Trophoblast cell (in vitro differentiated cells and primary cell): Measurements from ENCODE around the gene CCDC169.

Source experiments
- DNase-seq, 2 donors: peaks; one replicate each; pipeline ENCODE4 v3.0.0-alpha.2; 2016
- H2AFZ ChIP-seq: 2 replicates; pipeline ENCODE4 v1.6.1; 2013; ENCODE audit warnings: low read length, moderate library complexity, mild to moderate bottlenecking; ENCODE audit not compliant: insufficient read depth, poor library complexity
- H2AK5ac ChIP-seq: 2 replicates; pipeline ENCODE4 v1.6.1; 2013; ENCODE audit warnings: mild to moderate bottlenecking, low read length
- H2BK120ac ChIP-seq: 2 replicates; pipeline ENCODE4 v1.6.1; 2013; ENCODE audit warnings: low read length, mild to moderate bottlenecking, moderate library complexity; ENCODE audit not compliant: insufficient read depth, poor library complexity
- H2BK12ac ChIP-seq: 2 replicates; pipeline ENCODE4 v1.6.1; 2013; ENCODE audit warnings: mild to moderate bottlenecking, low read length, moderate library complexity
- H2BK5ac ChIP-seq: 2 replicates; pipeline ENCODE4 v1.6.1; 2013; ENCODE audit warnings: low read length, low read depth, moderate library complexity, mild to moderate bottlenecking; ENCODE audit not compliant: poor library complexity
- H3K14ac ChIP-seq: 2 replicates; pipeline ENCODE4 v1.6.1; 2013; ENCODE audit warnings: mild to moderate bottlenecking, low read length
- H3K18ac ChIP-seq: 2 replicates; pipeline ENCODE4 v1.6.1; 2013; ENCODE audit warnings: mild to moderate bottlenecking, low read length
- H3K23ac ChIP-seq: 2 replicates; pipeline ENCODE4 v1.6.1; 2013; ENCODE audit warnings: low read length
- H3K27ac ChIP-seq: 2 replicates; pipeline ENCODE4 v1.5.1; 2013; ENCODE audit warnings: low read depth, mild to moderate bottlenecking, inconsistent platforms, low read length, moderate library complexity
- H3K27me3 ChIP-seq: 2 replicates; pipeline ENCODE4 v1.6.1; 2013; ENCODE audit warnings: inconsistent platforms, mild to moderate bottlenecking, low read length, moderate library complexity; ENCODE audit not compliant: insufficient read depth
- H3K36me3 ChIP-seq, 2 experiments: 1 replicate in 1 of 2; 2 replicates in 1 of 2; pipeline ENCODE4 v1.6.1; 2013; ENCODE audit warnings: low read length in 2 of 2, mild to moderate bottlenecking in 2 of 2, moderate library complexity in 1 of 2; ENCODE audit not compliant: insufficient read depth in 2 of 2, control insufficient read depth in 1 of 2
- H3K4ac ChIP-seq: 2 replicates; pipeline ENCODE4 v1.6.1; 2013; ENCODE audit warnings: low read depth, mild to moderate bottlenecking, low read length, moderate library complexity
- H3K4me1 ChIP-seq, 2 experiments: 1 replicate in 1 of 2; 2 replicates in 1 of 2; pipeline ENCODE4 v1.6.1; 2013; ENCODE audit warnings: low read length in 2 of 2, mild to moderate bottlenecking in 2 of 2, moderate library complexity in 1 of 2; ENCODE audit not compliant: insufficient read depth in 2 of 2, control insufficient read depth in 1 of 2
- H3K4me2 ChIP-seq: 2 replicates; pipeline ENCODE4 v1.6.1; 2013; ENCODE audit warnings: inconsistent platforms, mild to moderate bottlenecking, low read length, moderate library complexity
- H3K4me3 ChIP-seq: 2 replicates; pipeline ENCODE4 v1.5.1; 2013; ENCODE audit warnings: mild to moderate bottlenecking, low read depth, low read length, inconsistent platforms
- H3K79me1 ChIP-seq: one replicate; pipeline ENCODE4 v1.6.1; 2013; ENCODE audit warnings: low read length
- H3K79me2 ChIP-seq: 2 replicates; pipeline ENCODE4 v1.6.1; 2013; ENCODE audit warnings: low read length, mild to moderate bottlenecking; ENCODE audit not compliant: control insufficient read depth, insufficient read depth, poor library complexity
- H3K9ac ChIP-seq: 2 replicates; pipeline ENCODE4 v1.6.1; 2013; ENCODE audit warnings: mild to moderate bottlenecking, low read length
- H3K9me3 ChIP-seq: 2 replicates; pipeline ENCODE4 v1.6.1; 2013; ENCODE audit warnings: low read depth, mild to moderate bottlenecking, control low read depth, inconsistent platforms, low read length; ENCODE audit not compliant: insufficient read depth
- H4K12ac ChIP-seq: 2 replicates; pipeline ENCODE4 v1.6.1; 2013; ENCODE audit warnings: low read depth, mild to moderate bottlenecking, low read length, moderate library complexity
- H4K8ac ChIP-seq: 2 replicates; pipeline ENCODE4 v1.6.1; 2013; ENCODE audit warnings: low read depth, mild to moderate bottlenecking, low read length, moderate library complexity
- H4K91ac ChIP-seq: one replicate; pipeline ENCODE4 v1.6.1; 2013; ENCODE audit warnings: low read depth, mild to moderate bottlenecking, low read length, moderate library complexity
- WGBS: extraction: QIAGEN DNeasy Blood & Tissue Kit; methylation state at CpG from one replicate; pipeline ENCODE4 v1.1.7; 2013; ENCODE audit warnings: missing lambda C conversion rate; ENCODE audit not compliant: insufficient read length, insufficient coverage; ENCODE audit errors: extremely low coverage; 5-methylcytosine and 5-hydroxymethylcytosine counted together

Gene CCDC169

GRCh38 chr13:36244073-36244472 lies 53.5 kb downstream of the CCDC169 start:
- Histone ChIP-seq H3K27ac (no peak overlapping the region), H3K4me1 (no peaks in the 10 kb centered on the region), H4K12ac (no peak overlapping the region), H2BK5ac (no peak overlapping the region), H3K9me3 (no peaks in the 10 kb centered on the region), H2BK12ac (no peak overlapping the region), H3K9ac (no peak overlapping the region), H3K79me1 (no peaks in the 10 kb centered on the region), H3K4ac (no peak overlapping the region), H3K4me3 (no peak overlapping the region), H4K91ac (no peak overlapping the region), H3K79me2 (no peaks in the 10 kb centered on the region), H2BK120ac (no peak overlapping the region), H3K4me2 (no peak overlapping the region), H3K36me3 (peaks cover 0 to 1% of the 10 kb centered on the region in 2 experiments), H3K27me3 (no peaks in the 10 kb centered on the region), H2AK5ac (no peak overlapping the region), H3K18ac (no peak overlapping the region), H3K14ac (no peak overlapping the region), H4K8ac (no peak overlapping the region), H2AFZ (no peak overlapping the region), H3K23ac (no peak overlapping the region)
- no CpG with 5 or more reads among the region's 2 CpGs for WGBS
- no peak for DNase-seq

GRCh38 chr13:36242761-36243160 lies 54.9 kb downstream of the CCDC169 start:
- no peaks in the 10 kb centered on the region for H3K79me2 ChIP-seq
- H4K8ac ChIP-seq, result no peak overlapping the region
- H2AK5ac ChIP-seq, result no peak overlapping the region
- no peak overlapping the region for H2BK120ac ChIP-seq
- H3K79me1 ChIP-seq, result no peaks in the 10 kb centered on the region
- no peaks in the 10 kb centered on the region for H3K4me1 ChIP-seq
- H3K9me3 ChIP-seq, result no peaks in the 10 kb centered on the region
- peaks cover 0 to under 1% of the 10 kb centered on the region in 2 experiments for H3K36me3 ChIP-seq
- H3K9ac ChIP-seq, result no peak overlapping the region
- H3K4me2 ChIP-seq, result no peak overlapping the region
- no peak overlapping the region for H3K18ac ChIP-seq
- H3K4me3 ChIP-seq, result no peak overlapping the region
- no peak overlapping the region for H3K27ac ChIP-seq
- H3K14ac ChIP-seq, result no peak overlapping the region
- no peak overlapping the region for H3K4ac ChIP-seq
- WGBS, result no CpG with 5 or more reads among the region's 2 CpGs
- no peak overlapping the region for H2BK12ac ChIP-seq
- H4K91ac ChIP-seq, result no peak overlapping the region
- no peak overlapping the region for H3K23ac ChIP-seq
- H2BK5ac ChIP-seq, result no peak overlapping the region
- no peaks in the 10 kb centered on the region for H3K27me3 ChIP-seq
- DNase-seq, result peak in 1 of 2 donors; percentile 4
- H2AFZ ChIP-seq, result no peak overlapping the region
- H4K12ac ChIP-seq, result no peak overlapping the region

GRCh38 chr13:36231236-36231635 lies 66.4 kb downstream of the CCDC169 start:
- Histone ChIP-seq H3K14ac (no peak overlapping the region), H2AFZ (no peak overlapping the region), H3K4me1 (no peaks in the 10 kb centered on the region), H3K9ac (no peak overlapping the region), H2BK5ac (no peak overlapping the region), H3K4me2 (no peak overlapping the region), H2BK12ac (no peak overlapping the region), H3K18ac (no peak overlapping the region), H4K91ac (no peak overlapping the region), H2AK5ac (no peak overlapping the region), H2BK120ac (no peak overlapping the region), H3K23ac (no peak overlapping the region), H3K79me2 (no peaks in the 10 kb centered on the region), H3K9me3 (peaks cover 1% of the 10 kb centered on the region), H3K27ac (no peak overlapping the region), H3K27me3 (no peaks in the 10 kb centered on the region), H3K79me1 (no peaks in the 10 kb centered on the region), H4K8ac (no peak overlapping the region), H3K4ac (no peak overlapping the region), H4K12ac (no peak overlapping the region), H3K36me3 (no peaks in the 10 kb centered on the region), H3K4me3 (no peak overlapping the region)
- no peak for DNase-seq
- WGBS, result no CpG with 5 or more reads among the region's 3 CpGs

GRCh38 chr13:36224730-36225129 lies 72.9 kb downstream of the CCDC169 start:
- Histone ChIP-seq H3K79me1 (no peaks in the 10 kb centered on the region), H3K27ac (no peak overlapping the region), H3K14ac (no peak overlapping the region), H3K36me3 (no peaks in the 10 kb centered on the region), H3K4me2 (no peak overlapping the region), H3K4me1 (no peaks in the 10 kb centered on the region), H3K18ac (no peak overlapping the region), H3K4ac (no peak overlapping the region), H3K23ac (no peak overlapping the region), H3K79me2 (no peaks in the 10 kb centered on the region), H4K91ac (no peak overlapping the region), H2BK12ac (no peak overlapping the region), H3K4me3 (no peak overlapping the region), H4K8ac (no peak overlapping the region), H3K9me3 (peaks cover 3% of the 10 kb centered on the region), H4K12ac (no peak overlapping the region), H3K27me3 (no peaks in the 10 kb centered on the region), H3K9ac (no peak overlapping the region), H2BK5ac (no peak overlapping the region), H2BK120ac (no peak overlapping the region), H2AFZ (no peak overlapping the region), H2AK5ac (no peak overlapping the region)
- no CpG with 5 or more reads among the region's 1 CpG for WGBS
- no peak for DNase-seq
